HFFc6 (cell line): ENCODE data around the gene WDR27. TPM values are rescaled to one million over a fixed set of nuclear protein-coding genes. Genes with fewer than 3 reads are reported as not detected.

ENCODE experiments used
- DNase-seq: peaks from one replicate; pipeline ENCODE4 v3.0.0-alpha.2; 2018
- H3K27ac Mint-ChIP-seq: 2 replicates; pipeline ENCODE4 v1.8.0; 2020; ENCODE audit warnings: mild to moderate bottlenecking, mixed read lengths
- H3K27me3 Mint-ChIP-seq: 2 replicates; pipeline ENCODE4 v1.8.0; 2021; ENCODE audit warnings: mild to moderate bottlenecking, moderate library complexity, mixed read lengths; ENCODE audit not compliant: insufficient read depth
- H3K36me3 Mint-ChIP-seq: 2 replicates; pipeline ENCODE4 v1.8.0; 2021; ENCODE audit warnings: low read depth, mixed read lengths
- H3K4me1 Mint-ChIP-seq: 2 replicates; pipeline ENCODE4 v1.8.0; 2020; ENCODE audit warnings: low read depth, mixed read lengths
- H3K4me3 Mint-ChIP-seq: 2 replicates; pipeline ENCODE4 v1.8.0; 2020; ENCODE audit warnings: mild to moderate bottlenecking, moderate library complexity, mixed read lengths
- H3K9me3 Mint-ChIP-seq: 2 replicates; pipeline ENCODE4 v1.8.0; 2020; ENCODE audit warnings: mild to moderate bottlenecking, mixed read lengths
- CTCF ChIP-seq: fragments of 200-600 bp; sonication (generic); IDR thresholded peaks from 2 replicates; pipeline ENCODE4 v1.5.0; 2021; ENCODE audit warnings: antibody characterized with exemption, mild to moderate bottlenecking
- total RNA-seq, 6 experiments: library from RNA; stranded (reverse); fragmentation: NEBNext Ultra II Directional; extraction: Animal tissue kit (Norgen Biotek cat#: 25700); gene quantifications; 2 replicates in 1 of 6; 3 replicates in 5 of 6; pipeline ENCODE4 v1.2.3, GENCODE V29; 2021

The WDR27 gene
- total RNA-seq, 6 experiments from 2014 or later: 10.0 to 15.8 (median 12.1) TPM

GRCh38 chr6:169428532-169428931 lies 273.3 kb downstream of the WDR27 start:
- Mint-ChIP-seq H3K27ac (no peak overlapping the region), H3K4me3 (no peak overlapping the region)

GRCh38 chr6:169427856-169428255 lies 274.0 kb downstream of the WDR27 start:
- Mint-ChIP-seq H3K4me3 (peak overlapping the region; percentile 89), H3K27me3 (peaks cover 2% of the 10 kb centered on the region; the same call in 1 of the 2 replicates), H3K27ac (peak overlapping the region; percentile 98)

More at GRCh38 chr6:169428532-169428931, 273.3 kb downstream of the WDR27 start:
- peaks cover 15% of the 10 kb centered on the region for H3K4me1 Mint-ChIP-seq
- no peak for TF ChIP-seq CTCF
- peaks cover 31% of the 10 kb centered on the region for H3K36me3 Mint-ChIP-seq
- peaks cover 41% of the 10 kb centered on the region for H3K9me3 Mint-ChIP-seq
- no peak for DNase-seq
- H3K27me3 Mint-ChIP-seq: peaks cover 2% of the 10 kb centered on the region; the same call in 1 of the 2 replicates

GRCh38 chr6:169426611-169427010 lies 275.2 kb downstream of the WDR27 start:
- Mint-ChIP-seq H3K27ac (no peak overlapping the region), H3K36me3 (peaks cover 16% of the 10 kb centered on the region), H3K4me1 (peaks cover 15% of the 10 kb centered on the region), H3K4me3 (no peak overlapping the region), H3K9me3 (peaks cover 23% of the 10 kb centered on the region), H3K27me3 (peaks cover 2% of the 10 kb centered on the region; the same call in 1 of the 2 replicates)
- no peak for TF ChIP-seq CTCF
- DNase-seq: no peak

More at GRCh38 chr6:169427856-169428255, 274.0 kb downstream of the WDR27 start:
- Mint-ChIP-seq H3K9me3 (peaks cover 34% of the 10 kb centered on the region), H3K36me3 (peaks cover 24% of the 10 kb centered on the region), H3K4me1 (peaks cover 15% of the 10 kb centered on the region)
- no peak for TF ChIP-seq CTCF
- DNase-seq: peak; percentile 45

GRCh38 chr6:169425628-169426370 lies 276.0 kb downstream of the WDR27 start:
- Mint-ChIP-seq H3K27ac (no peak overlapping the region), H3K4me3 (no peak overlapping the region), H3K4me1 (peaks cover 15% of the 10 kb centered on the region), H3K36me3 (peaks cover 8% of the 10 kb centered on the region), H3K27me3 (peaks cover 2% of the 10 kb centered on the region; the same call in 1 of the 2 replicates), H3K9me3 (peaks cover 15% of the 10 kb centered on the region)
- no peak for DNase-seq
- no peak for TF ChIP-seq CTCF

- DNase-seq: no peak
- Mint-ChIP-seq H3K4me3 (no peak overlapping the region), H3K27ac (no peak overlapping the region), H3K36me3 (peaks cover 1% of the 10 kb centered on the region), H3K9me3 (peaks cover 5% of the 10 kb centered on the region), H3K27me3 (peaks cover 2% of the 10 kb centered on the region; the same call in 1 of the 2 replicates), H3K4me1 (peaks cover 15% of the 10 kb centered on the region)
- TF ChIP-seq CTCF: no peak
Observed at GRCh38 chr6:169424821-169425240, 277.0 kb downstream of the WDR27 start.
